Gastroesophageal sphincter (tissue), 4 donors: ENCODE results near the gene CLECL1. TPM values are rescaled to one million over a fixed set of nuclear protein-coding genes. Genes with fewer than 3 reads are reported as not detected.

Source experiments
- ATAC-seq: fragments of 150-250 bp; one replicate; pipeline ENCODE4 v1.9.1; 2016; ENCODE audit warnings: mild to moderate bottlenecking, moderate library complexity
- H3K27ac ChIP-seq, 4 donors: fragments of 200-600 bp; sonication (generic) in 3 of 4; 1 replicate in 3 of 4; 2 replicates in 1 of 4; pipeline ENCODE4 v1.5.1; 2016 to 2019
- H3K27me3 ChIP-seq: fragments of 200-600 bp; sonication (generic); one replicate; pipeline ENCODE4 v1.5.1; 2019
- H3K36me3 ChIP-seq, 2 donors: fragments of 200-600 bp; sonication (generic); one replicate each; pipeline ENCODE4 v1.5.1; 2019; ENCODE audit warnings: control low read depth in 1 of 2
- H3K4me1 ChIP-seq, 3 donors: fragments of 200-600 bp; sonication (generic); 1 replicate in 2 of 3; 2 replicates in 1 of 3; pipeline ENCODE4 v1.5.1; 2016 to 2019; ENCODE audit warnings: control low read depth in 2 of 3
- H3K4me3 ChIP-seq, 2 donors: fragments of 200-600 bp; sonication (generic); one replicate each; pipeline ENCODE4 v1.5.1; 2019; ENCODE audit warnings: mild to moderate bottlenecking in 1 of 2, moderate library complexity in 1 of 2
- H3K9me3 ChIP-seq, 3 donors: fragments of 200-600 bp; sonication (generic); one replicate each; pipeline ENCODE4 v1.5.1; 2017 to 2019; ENCODE audit warnings: control low read depth in 2 of 3
- EP300 ChIP-seq: sonication (generic); formaldehyde crosslinking; IDR thresholded peaks from one replicate; pipeline ENCODE4 v1.6.1; 2017; ENCODE audit warnings: antibody characterized with exemption, mild to moderate bottlenecking
- POLR2A ChIP-seq, 2 donors: fragments of 450-650 bp; IDR thresholded peaks; one replicate each; pipeline ENCODE4 v1.6.1; 2017; ENCODE audit warnings: antibody characterized with exemption in 2 of 2, mild to moderate bottlenecking in 2 of 2, moderate library complexity in 1 of 2
- POLR2AphosphoS5 ChIP-seq: sonication (generic); formaldehyde crosslinking; IDR thresholded peaks from one replicate; pipeline ENCODE4 v1.6.1; 2017; ENCODE audit warnings: antibody characterized with exemption
- WGBS, 2 donors: methylation state at CpG; one replicate each; pipeline ENCODE4 v1.1.5; 2018; ENCODE audit warnings: low coverage in 1 of 2; 5-methylcytosine and 5-hydroxymethylcytosine counted together
- total RNA-seq, 4 donors: library from RNA; depleted of rRNA; stranded (reverse); fragments of >200 nt; gene quantifications; one replicate each; pipeline ENCODE4 v1.1.0, GENCODE V29; 2016
- TF ChIP-seq, protein P1 (sequence below), 4 experiments: fragments of 200-600 bp in 2 of 4; fragments of 450-650 bp in 2 of 4; sonication (generic) in 1 of 4; IDR thresholded peaks; one replicate each; pipeline ENCODE4 v1.5.1; 2017 to 2019; ENCODE audit warnings: antibody characterized with exemption in 4 of 4, mild to moderate bottlenecking in 2 of 4, moderate library complexity in 2 of 4

CLECL1 gene
- total RNA-seq, 4 donors from 2014 or later: not detected

DNA sequence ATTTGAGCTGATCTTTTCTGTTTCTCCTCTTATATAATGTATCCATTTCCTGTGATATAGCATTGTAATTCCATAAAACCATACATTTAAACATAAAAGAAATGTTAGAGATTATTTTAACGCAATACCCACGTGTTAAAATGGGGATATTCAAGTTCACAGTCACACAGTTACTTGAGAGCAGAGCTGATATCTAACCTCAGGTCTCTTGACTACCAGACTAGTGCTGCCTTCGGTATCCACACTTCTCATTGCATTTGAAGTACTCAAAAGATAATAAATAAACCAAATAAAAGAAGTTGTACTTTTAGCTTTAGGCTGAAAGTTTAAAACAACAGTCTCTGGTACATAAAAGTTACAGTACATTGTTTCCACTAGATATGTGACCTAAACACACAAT, 2.9 kb downstream of the CLECL1 start:
- TF ChIP-seq POLR2A (IDR thresholded peaks at IDR 0.05): no peak
- TF ChIP-seq POLR2AphosphoS5: no peak
- no peaks in the 10 kb centered on the region for H3K27me3 ChIP-seq
- H3K27ac ChIP-seq: no peak overlapping the region
- no peaks in the 10 kb centered on the region for H3K4me1 ChIP-seq
- no peaks in the 10 kb centered on the region for H3K9me3 ChIP-seq
- H3K36me3 ChIP-seq: no peaks in the 10 kb centered on the region
- no peak for ATAC-seq
- WGBS, 2 donors: 71 to 84% methylated on average over 3 of the region's 3 CpGs
- no peak overlapping the region for H3K4me3 ChIP-seq

DNA sequence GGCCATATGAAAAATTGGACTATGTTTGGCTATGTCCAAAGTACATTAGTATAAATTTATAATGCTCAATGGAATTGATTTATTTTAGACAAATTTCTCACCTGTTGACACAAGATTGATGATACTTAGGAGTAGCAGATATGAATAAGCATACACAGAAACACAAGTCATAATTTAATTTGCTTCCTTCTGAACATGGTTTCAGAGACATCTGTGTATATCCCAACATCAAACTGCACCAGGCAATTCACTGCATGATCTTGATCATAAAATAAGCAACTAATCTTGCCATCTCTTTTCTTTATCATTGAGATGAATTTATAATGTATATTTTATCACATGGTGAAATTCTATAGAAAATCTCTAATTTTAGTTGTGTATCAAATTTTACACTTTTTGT, 3.8 kb downstream of the CLECL1 start:
- ATAC-seq: no peak
- Histone ChIP-seq H3K27me3 (no peaks in the 10 kb centered on the region), H3K36me3 (no peaks in the 10 kb centered on the region), H3K4me3 (no peak overlapping the region), H3K4me1 (no peaks in the 10 kb centered on the region), H3K9me3 (no peaks in the 10 kb centered on the region), H3K27ac (no peak overlapping the region)
- no peak for TF ChIP-seq EP300
- TF ChIP-seq POLR2A (IDR thresholded peaks at IDR 0.05): no peak

DNA sequence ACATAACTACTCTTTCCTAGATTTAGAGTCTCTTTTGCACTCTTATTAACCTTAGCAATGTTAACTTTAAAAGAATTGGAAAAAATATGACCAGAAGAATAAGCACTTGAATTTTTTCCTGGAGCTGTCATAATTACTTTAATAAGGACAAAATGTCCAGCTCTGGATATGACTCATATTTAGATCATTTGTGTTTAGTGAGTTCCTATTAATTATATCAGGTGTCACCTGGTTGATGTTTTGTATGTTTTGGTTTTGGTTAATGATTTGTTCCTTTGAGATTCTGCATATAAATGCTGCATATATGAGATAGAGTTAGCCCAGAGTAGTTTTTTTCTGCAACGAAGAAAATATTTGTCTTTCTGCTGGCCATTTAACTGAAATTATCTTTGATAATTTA, 5.1 kb downstream of the CLECL1 start:
- no peak overlapping the region for H3K4me3 ChIP-seq
- WGBS, 2 donors: 57 to 64% methylated on average over 1 of the region's 1 CpG
- no peaks in the 10 kb centered on the region for H3K9me3 ChIP-seq
- H3K36me3 ChIP-seq: no peaks in the 10 kb centered on the region
- H3K27ac ChIP-seq: no peak overlapping the region
- no peaks in the 10 kb centered on the region for H3K4me1 ChIP-seq
- TF ChIP-seq EP300 (no peak), POLR2A (IDR thresholded peaks at IDR 0.05) (no peak), POLR2AphosphoS5 (no peak)
- TF ChIP-seq, protein P1, sequence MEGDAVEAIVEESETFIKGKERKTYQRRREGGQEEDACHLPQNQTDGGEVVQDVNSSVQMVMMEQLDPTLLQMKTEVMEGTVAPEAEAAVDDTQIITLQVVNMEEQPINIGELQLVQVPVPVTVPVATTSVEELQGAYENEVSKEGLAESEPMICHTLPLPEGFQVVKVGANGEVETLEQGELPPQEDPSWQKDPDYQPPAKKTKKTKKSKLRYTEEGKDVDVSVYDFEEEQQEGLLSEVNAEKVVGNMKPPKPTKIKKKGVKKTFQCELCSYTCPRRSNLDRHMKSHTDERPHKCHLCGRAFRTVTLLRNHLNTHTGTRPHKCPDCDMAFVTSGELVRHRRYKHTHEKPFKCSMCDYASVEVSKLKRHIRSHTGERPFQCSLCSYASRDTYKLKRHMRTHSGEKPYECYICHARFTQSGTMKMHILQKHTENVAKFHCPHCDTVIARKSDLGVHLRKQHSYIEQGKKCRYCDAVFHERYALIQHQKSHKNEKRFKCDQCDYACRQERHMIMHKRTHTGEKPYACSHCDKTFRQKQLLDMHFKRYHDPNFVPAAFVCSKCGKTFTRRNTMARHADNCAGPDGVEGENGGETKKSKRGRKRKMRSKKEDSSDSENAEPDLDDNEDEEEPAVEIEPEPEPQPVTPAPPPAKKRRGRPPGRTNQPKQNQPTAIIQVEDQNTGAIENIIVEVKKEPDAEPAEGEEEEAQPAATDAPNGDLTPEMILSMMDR (IDR thresholded peaks at IDR 0.05): no peak
- no peak for ATAC-seq
- no peaks in the 10 kb centered on the region for H3K27me3 ChIP-seq

DNA sequence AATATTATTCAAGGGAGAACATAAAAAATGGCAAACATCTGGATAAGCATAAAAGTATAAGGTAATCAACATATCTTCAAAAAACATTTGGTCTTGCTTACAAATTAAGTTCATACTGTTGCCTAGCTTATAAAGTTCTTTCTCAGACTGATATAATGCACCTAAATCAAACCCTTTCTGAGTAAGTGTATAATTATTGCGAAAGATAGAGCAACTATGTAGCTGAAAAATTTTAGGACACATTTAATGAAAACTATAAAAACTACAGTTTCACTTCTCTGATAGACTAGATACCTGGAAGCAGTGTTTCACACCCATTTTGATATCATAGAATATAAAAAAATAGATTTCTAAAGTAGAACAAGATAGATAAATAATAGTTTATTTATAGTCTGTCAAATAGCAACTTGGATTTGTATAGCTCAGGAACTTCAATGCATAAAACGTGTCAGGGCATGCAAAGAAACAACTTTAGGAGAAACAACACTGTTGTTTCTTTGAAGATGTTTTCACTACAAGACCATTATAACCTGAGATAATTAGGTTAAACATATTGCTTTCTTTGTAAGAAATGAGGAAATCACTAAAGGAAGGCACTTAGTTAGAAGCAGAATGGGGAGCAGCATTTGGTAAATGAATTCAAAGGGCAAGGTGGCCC, 7.6 kb downstream of the CLECL1 start:
- 68 to 81% methylated on average over 2 of the region's 2 CpGs for WGBS, 2 donors
- TF ChIP-seq POLR2AphosphoS5: no peak
- no peak for TF ChIP-seq EP300
- no peak for TF ChIP-seq POLR2A (IDR thresholded peaks at IDR 0.05)
- TF ChIP-seq, protein P1 (IDR thresholded peaks at IDR 0.05): no peak
- Histone ChIP-seq H3K27ac (no peak overlapping the region), H3K4me1 (no peaks in the 10 kb centered on the region), H3K9me3 (no peaks in the 10 kb centered on the region), H3K27me3 (no peaks in the 10 kb centered on the region), H3K4me3 (no peak overlapping the region), H3K36me3 (no peaks in the 10 kb centered on the region)
- ATAC-seq: no peak

DNA sequence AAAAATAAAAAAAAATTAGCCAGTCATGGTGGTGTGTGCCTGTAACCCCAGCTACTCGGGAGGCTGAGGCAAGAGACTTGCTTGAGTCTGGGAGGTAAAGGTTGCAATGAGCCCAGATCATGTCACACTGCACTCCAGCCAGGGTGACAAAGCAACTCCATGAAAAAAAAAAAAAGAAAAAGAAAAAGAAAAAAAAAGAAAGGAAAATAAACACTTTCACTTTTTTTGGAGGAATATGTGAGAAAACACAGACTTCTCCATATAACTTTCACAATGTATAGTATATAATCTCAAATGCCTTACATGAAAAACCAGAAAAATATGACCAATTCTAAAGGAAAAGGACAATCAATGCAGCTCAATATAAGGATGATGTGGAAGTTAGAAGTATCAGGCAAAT, 8.9 kb downstream of the CLECL1 start:
- Histone ChIP-seq H3K27ac (no peak overlapping the region), H3K4me1 (no peaks in the 10 kb centered on the region), H3K4me3 (no peak overlapping the region), H3K36me3 (no peaks in the 10 kb centered on the region), H3K27me3 (no peaks in the 10 kb centered on the region), H3K9me3 (no peaks in the 10 kb centered on the region)
- ATAC-seq: no peak
- WGBS, 2 donors: 80 to 93% methylated on average over 1 of the region's 1 CpG
- no peak for TF ChIP-seq EP300
- no peak for TF ChIP-seq POLR2A (IDR thresholded peaks at IDR 0.05)
- no peak for TF ChIP-seq POLR2AphosphoS5
- TF ChIP-seq, protein P1 (IDR thresholded peaks at IDR 0.05): no peak

DNA sequence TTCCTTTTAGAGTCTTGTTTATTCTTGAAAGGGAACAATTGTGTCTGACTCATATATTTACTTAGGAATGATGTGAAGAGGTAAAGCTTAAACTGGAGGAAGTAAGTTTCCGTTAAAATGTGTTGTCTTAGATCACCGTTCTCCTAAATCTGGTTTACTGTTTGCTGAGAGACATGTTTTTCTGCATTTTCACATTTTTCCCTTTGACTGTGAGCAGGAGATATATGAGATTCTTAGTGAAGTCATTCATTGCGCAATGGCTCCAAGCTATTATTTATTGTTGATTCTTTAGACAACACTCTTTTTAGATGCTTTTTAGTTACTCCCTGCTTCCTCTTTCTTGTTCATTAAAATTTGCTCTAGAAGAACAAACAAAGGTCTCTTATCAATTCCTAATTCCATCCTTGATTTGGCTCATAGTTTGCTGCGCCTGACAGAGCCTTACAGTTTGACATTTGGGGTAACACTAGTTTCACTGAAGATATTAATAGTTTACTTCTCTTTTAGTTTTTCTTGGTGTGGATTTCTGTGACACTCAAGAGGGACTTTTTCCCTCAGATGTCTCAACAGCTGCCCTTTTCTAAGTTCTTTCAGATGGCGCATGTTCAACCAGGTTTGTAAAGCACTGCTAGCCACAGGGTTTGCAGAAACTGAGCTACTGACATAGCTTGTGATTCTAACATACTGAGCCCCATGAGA, 11.4 kb downstream of the CLECL1 start:
- Histone ChIP-seq H3K27ac (no peak overlapping the region), H3K36me3 (no peaks in the 10 kb centered on the region), H3K4me1 (no peaks in the 10 kb centered on the region), H3K4me3 (no peak overlapping the region), H3K27me3 (no peaks in the 10 kb centered on the region), H3K9me3 (no peaks in the 10 kb centered on the region)
- no peak for ATAC-seq
- 64 to 65% methylated on average over 5 of the region's 5 CpGs for WGBS, 2 donors
- TF ChIP-seq, protein P1 (IDR thresholded peaks at IDR 0.05): no peak
- TF ChIP-seq EP300 (no peak), POLR2AphosphoS5 (no peak), POLR2A (IDR thresholded peaks at IDR 0.05) (no peak)
